Upper lobe of right lung (tissue), 1 donor: Measurements from ENCODE around the gene ALDH18A1. TPM values are rescaled to one million over a fixed set of nuclear protein-coding genes. Genes with fewer than 3 reads are reported as not detected.

ENCODE experiments used
- ATAC-seq: fragments of 200-7000 bp; cut with Tn5 transposase; one replicate; pipeline ENCODE4 v1.9.1; 2020; ENCODE audit warnings: mild to moderate bottlenecking, moderate library complexity
- DNase-seq: peaks from one replicate; pipeline ENCODE4 v3.0.0-alpha.2; 2020
- H3K27ac ChIP-seq: fragments of 200-600 bp; one replicate; pipeline ENCODE4 v1.8.0; 2022
- H3K27me3 ChIP-seq: fragments of 200-600 bp; one replicate; pipeline ENCODE4 v1.8.0; 2022; ENCODE audit warnings: mild to moderate bottlenecking
- H3K36me3 ChIP-seq: fragments of 200-600 bp; one replicate; pipeline ENCODE4 v1.8.0; 2022
- H3K4me1 ChIP-seq: fragments of 200-600 bp; one replicate; pipeline ENCODE4 v1.8.0; 2022
- H3K4me3 ChIP-seq: fragments of 200-600 bp; one replicate; pipeline ENCODE4 v1.8.0; 2022; ENCODE audit warnings: mild to moderate bottlenecking
- H3K9me3 ChIP-seq: fragments of 200-600 bp; one replicate; pipeline ENCODE4 v1.8.0; 2022
- CTCF ChIP-seq: fragments of 200-600 bp; IDR thresholded peaks from one replicate; pipeline ENCODE4 v1.8.0; 2022; ENCODE audit warnings: antibody characterized with exemption
- intact Hi-C: fragments of 100-400 bp; cut with DNase I; formaldehyde crosslinking; loops from one replicate; pipeline ENCODE4 v1.11.0; 2022
- total RNA-seq: library from RNA; stranded (reverse); fragmentation: NEBNext Ultra II Directional; extraction: Animal tissue kit (Norgen Biotek cat#: 25700); gene quantifications from one replicate; pipeline ENCODE4 v1.2.1, GENCODE V29; 2021
- donor health status: DM: no; HTN: yes; CAD: no; lungs with severe emphysema.

Gene ALDH18A1
- total RNA-seq, 1 donor from 2014 or later: 32.8 TPM

- no peaks in the 10 kb centered on the region for H3K27me3 ChIP-seq
- intact Hi-C loops: no loop called here
- no peak for ATAC-seq
- no peak for TF ChIP-seq CTCF
- no peak overlapping the region for H3K27ac ChIP-seq
- H3K4me1 ChIP-seq: no peaks in the 10 kb centered on the region
- no peak overlapping the region for H3K4me3 ChIP-seq
- H3K9me3 ChIP-seq: no peaks in the 10 kb centered on the region
- H3K36me3 ChIP-seq: peaks cover 99% of the 10 kb centered on the region
- DNase-seq: no peak
These were observed 43.2 kb downstream of the ALDH18A1 start for GRCh38 chr10:95613330-95613729.

GRCh38 chr10:95610727-95611126, 45.8 kb downstream of the ALDH18A1 start:
- intact Hi-C loops: no loop called here
- DNase-seq: no peak
- ATAC-seq: no peak

GRCh38 chr10:95606922-95607321, 49.6 kb downstream of the ALDH18A1 start:
- no peak overlapping the region for H3K27ac ChIP-seq

More at GRCh38 chr10:95610727-95611126, 45.8 kb downstream of the ALDH18A1 start:
- Histone ChIP-seq H3K9me3 (no peaks in the 10 kb centered on the region), H3K36me3 (peaks cover 89% of the 10 kb centered on the region), H3K27ac (no peak overlapping the region), H3K27me3 (no peaks in the 10 kb centered on the region), H3K4me1 (no peaks in the 10 kb centered on the region), H3K4me3 (no peak overlapping the region)
- no peak for TF ChIP-seq CTCF

GRCh38 chr10:95605163-95605562, 51.3 kb downstream of the ALDH18A1 start:
- Histone ChIP-seq H3K27me3 (no peaks in the 10 kb centered on the region), H3K4me3 (no peak overlapping the region), H3K9me3 (no peaks in the 10 kb centered on the region), H3K4me1 (peaks cover 3% of the 10 kb centered on the region), H3K27ac (no peak overlapping the region), H3K36me3 (peaks cover 34% of the 10 kb centered on the region)
- no peak for DNase-seq
- TF ChIP-seq CTCF: no peak
- intact Hi-C loops: loop anchor here (10.0 kb wide), 1 partner anchor 360 kb away; no protein-coding TSS in a partner anchor
- ATAC-seq: no peak

More at GRCh38 chr10:95606922-95607321, 49.6 kb downstream of the ALDH18A1 start:
- Histone ChIP-seq H3K27me3 (no peaks in the 10 kb centered on the region), H3K9me3 (no peaks in the 10 kb centered on the region), H3K4me1 (no peaks in the 10 kb centered on the region), H3K36me3 (peaks cover 52% of the 10 kb centered on the region), H3K4me3 (no peak overlapping the region)
- ATAC-seq (no peak), DNase-seq (no peak)
- intact Hi-C loops: loop anchor here (10.0 kb wide), 1 partner anchor 362 kb away; no protein-coding TSS in a partner anchor
- no peak for TF ChIP-seq CTCF

- no peaks in the 10 kb centered on the region for H3K9me3 ChIP-seq
- no peak for TF ChIP-seq CTCF
- intact Hi-C loops: loop anchor here (5.0 to 10.0 kb wide), 2 partner anchors 227 to 360 kb away; no protein-coding TSS in a partner anchor
- H3K27ac ChIP-seq: no peak overlapping the region
- no peaks in the 10 kb centered on the region for H3K27me3 ChIP-seq
- peaks cover 3% of the 10 kb centered on the region for H3K4me1 ChIP-seq
- no peak for ATAC-seq
- no peak for DNase-seq
- H3K4me3 ChIP-seq: no peak overlapping the region
- H3K36me3 ChIP-seq: peaks cover 29% of the 10 kb centered on the region
These were observed 51.9 kb downstream of the ALDH18A1 start for GRCh38 chr10:95604630-95605029.

GRCh38 chr10:95602382-95602781, 54.1 kb downstream of the ALDH18A1 start:
- no peak overlapping the region for H3K27ac ChIP-seq
- H3K27me3 ChIP-seq: no peaks in the 10 kb centered on the region
- no peaks in the 10 kb centered on the region for H3K9me3 ChIP-seq
- DNase-seq (no peak), ATAC-seq (no peak)
- no peak overlapping the region for H3K4me3 ChIP-seq
- peaks cover 3% of the 10 kb centered on the region for H3K4me1 ChIP-seq
- TF ChIP-seq CTCF: no peak
- H3K36me3 ChIP-seq: peaks cover 8% of the 10 kb centered on the region
- intact Hi-C loops: loop anchor here (5.0 to 10.0 kb wide), 2 partner anchors 225 to 358 kb away; no protein-coding TSS in a partner anchor
